ENCODE data around the gene LTK.

DNA sequence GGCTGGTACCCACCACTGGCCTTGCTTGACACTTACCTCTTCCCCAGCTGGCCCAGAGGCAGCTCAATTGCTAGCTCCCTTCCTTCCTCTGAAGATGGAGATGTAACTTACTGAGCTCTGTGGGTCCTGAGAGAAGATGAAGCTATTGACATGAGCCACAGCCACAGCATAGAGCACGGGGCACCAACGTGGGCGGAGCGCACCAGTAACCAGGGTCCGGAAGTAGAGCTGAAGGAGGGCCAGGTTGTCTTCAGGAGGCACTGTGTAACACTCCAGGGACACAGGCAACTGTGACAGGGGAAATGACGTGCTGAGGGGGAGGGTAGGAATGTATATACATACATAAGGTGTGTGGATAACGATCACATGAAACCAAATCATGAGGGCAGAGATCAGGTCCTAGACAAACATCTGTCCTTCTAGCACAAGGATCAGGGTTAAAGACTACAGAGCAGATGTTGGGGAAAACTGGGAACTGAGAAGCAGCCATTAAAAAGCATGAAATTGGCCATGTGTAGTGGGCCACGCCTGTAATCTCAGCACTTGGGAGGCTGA lies 4.3 kb upstream of the LTK start:
- TF ChIP-seq YY1 (IDR thresholded peaks at IDR 0.05; ENCODE audit: extremely low read depth, insufficient replicate concordance, low read depth, low read length) (no peak), POLR2A (IDR thresholded peaks at IDR 0.05; ENCODE audit: borderline replicate concordance, extremely low read depth, insufficient read depth, insufficient read length) (no peak)
- TF ChIP-seq, protein P1, sequence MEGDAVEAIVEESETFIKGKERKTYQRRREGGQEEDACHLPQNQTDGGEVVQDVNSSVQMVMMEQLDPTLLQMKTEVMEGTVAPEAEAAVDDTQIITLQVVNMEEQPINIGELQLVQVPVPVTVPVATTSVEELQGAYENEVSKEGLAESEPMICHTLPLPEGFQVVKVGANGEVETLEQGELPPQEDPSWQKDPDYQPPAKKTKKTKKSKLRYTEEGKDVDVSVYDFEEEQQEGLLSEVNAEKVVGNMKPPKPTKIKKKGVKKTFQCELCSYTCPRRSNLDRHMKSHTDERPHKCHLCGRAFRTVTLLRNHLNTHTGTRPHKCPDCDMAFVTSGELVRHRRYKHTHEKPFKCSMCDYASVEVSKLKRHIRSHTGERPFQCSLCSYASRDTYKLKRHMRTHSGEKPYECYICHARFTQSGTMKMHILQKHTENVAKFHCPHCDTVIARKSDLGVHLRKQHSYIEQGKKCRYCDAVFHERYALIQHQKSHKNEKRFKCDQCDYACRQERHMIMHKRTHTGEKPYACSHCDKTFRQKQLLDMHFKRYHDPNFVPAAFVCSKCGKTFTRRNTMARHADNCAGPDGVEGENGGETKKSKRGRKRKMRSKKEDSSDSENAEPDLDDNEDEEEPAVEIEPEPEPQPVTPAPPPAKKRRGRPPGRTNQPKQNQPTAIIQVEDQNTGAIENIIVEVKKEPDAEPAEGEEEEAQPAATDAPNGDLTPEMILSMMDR (IDR thresholded peaks at IDR 0.05 in 2 of 3, conservative IDR thresholded peaks at IDR 0.05 in 1 of 3; ENCODE audit: borderline replicate concordance in 1 of 3, insufficient read depth in 1 of 3, low read depth in 2 of 3, low read length in 2 of 3) = no peak

All from HCT116 (cell line).